CD1c-positive myeloid dendritic cell (primary cell): ENCODE results near the gene ZFAND3.

Source experiments
- DNase-seq: peaks from one replicate; pipeline ENCODE4 v3.0.0-alpha.2; 2016; ENCODE audit errors: extremely low spot score

Gene ZFAND3

GRCh38 chr6:38004908-38005307 is 185.4 kb downstream of the ZFAND3 start:
- no peak for DNase-seq

- no peak for DNase-seq
These were observed 192.4 kb downstream of the ZFAND3 start for GRCh38 chr6:38011937-38012336.

GRCh38 chr6:38012573-38012972 is 193.0 kb downstream of the ZFAND3 start:
- no peak for DNase-seq

- DNase-seq, result no peak
These were observed 195.8 kb downstream of the ZFAND3 start for GRCh38 chr6:38015341-38015740.

GRCh38 chr6:38016824-38017223 is 197.3 kb downstream of the ZFAND3 start:
- DNase-seq, result peak; percentile 51

- DNase-seq, result no peak
These were observed 199.2 kb downstream of the ZFAND3 start for GRCh38 chr6:38018755-38019165.

- DNase-seq, result no peak
These were observed 201.1 kb downstream of the ZFAND3 start for GRCh38 chr6:38020593-38020992.

GRCh38 chr6:38021029-38021428 is 201.5 kb downstream of the ZFAND3 start:
- DNase-seq, result no peak

GRCh38 chr6:38021571-38021970 is 202.0 kb downstream of the ZFAND3 start:
- DNase-seq, result no peak

GRCh38 chr6:38022688-38023087 is 203.2 kb downstream of the ZFAND3 start:
- no peak for DNase-seq

GRCh38 chr6:38024908-38025307 is 205.4 kb downstream of the ZFAND3 start:
- DNase-seq, result no peak

- no peak for DNase-seq
These were observed 205.9 kb downstream of the ZFAND3 start for GRCh38 chr6:38025451-38025850.

- no peak for DNase-seq
These were observed 208.3 kb downstream of the ZFAND3 start for GRCh38 chr6:38027685-38028373.

GRCh38 chr6:38030380-38030779 is 210.9 kb downstream of the ZFAND3 start:
- no peak for DNase-seq

- DNase-seq, result no peak
These were observed 213.3 kb downstream of the ZFAND3 start for GRCh38 chr6:38032797-38033196.

GRCh38 chr6:38033442-38033982 is 214.0 kb downstream of the ZFAND3 start:
- no peak for DNase-seq

- DNase-seq, result peak; percentile 20
These were observed 214.9 kb downstream of the ZFAND3 start for GRCh38 chr6:38034274-38034914.

GRCh38 chr6:38035478-38035877 is 216.0 kb downstream of the ZFAND3 start:
- DNase-seq, result no peak

- no peak for DNase-seq
These were observed 220.0 kb downstream of the ZFAND3 start for GRCh38 chr6:38039502-38039901.

- DNase-seq, result no peak
These were observed 220.7 kb downstream of the ZFAND3 start for GRCh38 chr6:38040254-38040653.

GRCh38 chr6:38043259-38043753 is 223.8 kb downstream of the ZFAND3 start:
- no peak for DNase-seq

GRCh38 chr6:38045701-38046305 is 226.3 kb downstream of the ZFAND3 start:
- no peak for DNase-seq

- no peak for DNase-seq
These were observed 228.0 kb downstream of the ZFAND3 start for GRCh38 chr6:38047562-38047961.
